Thoracic aorta (tissue), 2 donors: ENCODE data around the gene CDH22. TPM values are rescaled to one million over a fixed set of nuclear protein-coding genes. Genes with fewer than 3 reads are reported as not detected.

ENCODE experiments used
- ATAC-seq: fragments of 150-250 bp; one replicate; pipeline ENCODE4 v1.8.0; 2017; ENCODE audit warnings: low read depth; ENCODE audit not compliant: insufficient number of reproducible peaks, low FRiP score
- DNase-seq: peaks from one replicate; pipeline ENCODE4 v3.0.0-alpha.2; 2020; ENCODE audit warnings: low spot score
- H3K27ac ChIP-seq, 2 donors: fragments of 200-600 bp; sonication (generic); 1 replicate in 1 of 2; 2 replicates in 1 of 2; pipeline ENCODE4 v1.5.1; 2016; ENCODE audit warnings: mild to moderate bottlenecking in 2 of 2, moderate library complexity in 2 of 2
- H3K27me3 ChIP-seq: fragments of 200-600 bp; sonication (generic); replicated peaks from 2 replicates; pipeline ENCODE4 v1.6.0; 2016; ENCODE audit warnings: mild to moderate bottlenecking; ENCODE audit not compliant: insufficient read depth
- H3K36me3 ChIP-seq: fragments of 200-600 bp; sonication (generic); one replicate; pipeline ENCODE4 v1.5.1; 2016
- H3K4me1 ChIP-seq, 2 donors: fragments of 200-600 bp; sonication (generic); 1 replicate in 1 of 2; 2 replicates in 1 of 2; pipeline versions ENCODE4 v1.5.1 to v1.6.0; 2016; ENCODE audit warnings: low read depth in 2 of 2, mild to moderate bottlenecking in 1 of 2; ENCODE audit not compliant: control insufficient read depth in 1 of 2
- H3K4me3 ChIP-seq: fragments of 200-600 bp; sonication (generic); 2 replicates; pipeline ENCODE4 v1.5.1; 2016; ENCODE audit warnings: mild to moderate bottlenecking
- H3K9me3 ChIP-seq: fragments of 200-600 bp; sonication (generic); 2 replicates; pipeline ENCODE4 v1.5.1; 2016
- total RNA-seq, 2 donors: library from RNA; depleted of rRNA; stranded (reverse); fragments of >200 nt; gene quantifications; one replicate each; pipeline versions ENCODE4 v1.1.0 to v1.2.3, GENCODE V29; 2016
- TF ChIP-seq, protein P1 (sequence below): fragments of 200-600 bp; sonication (generic); IDR thresholded peaks from one replicate; pipeline ENCODE4 v1.5.1; 2019; ENCODE audit warnings: antibody characterized with exemption

The CDH22 gene
- total RNA-seq, 2 donors from 2014 or later, result not detected

DNA sequence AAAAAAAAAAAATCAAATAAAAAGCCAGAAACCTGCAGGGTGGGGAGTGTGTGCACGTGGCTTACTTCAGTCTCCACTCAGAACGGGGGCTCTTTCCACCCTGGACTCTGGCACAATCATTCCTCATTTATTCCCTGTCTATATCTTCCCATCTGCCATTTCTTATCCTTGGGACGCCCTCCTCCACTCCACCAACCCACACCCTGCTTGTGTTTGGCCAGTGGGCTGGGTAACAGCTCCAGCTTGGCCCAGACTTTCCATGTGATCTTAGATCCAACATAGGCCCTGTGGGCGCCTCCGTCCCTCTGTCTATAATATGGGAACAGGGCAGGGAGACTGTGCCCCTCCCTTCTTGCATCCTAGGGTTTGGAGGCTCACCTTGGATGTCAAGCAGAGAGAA is 122.1 kb downstream of the CDH22 start:
- H3K4me1 ChIP-seq, result no peaks in the 10 kb centered on the region
- no peaks in the 10 kb centered on the region for H3K9me3 ChIP-seq
- DNase-seq, result no peak
- TF ChIP-seq, protein P1, sequence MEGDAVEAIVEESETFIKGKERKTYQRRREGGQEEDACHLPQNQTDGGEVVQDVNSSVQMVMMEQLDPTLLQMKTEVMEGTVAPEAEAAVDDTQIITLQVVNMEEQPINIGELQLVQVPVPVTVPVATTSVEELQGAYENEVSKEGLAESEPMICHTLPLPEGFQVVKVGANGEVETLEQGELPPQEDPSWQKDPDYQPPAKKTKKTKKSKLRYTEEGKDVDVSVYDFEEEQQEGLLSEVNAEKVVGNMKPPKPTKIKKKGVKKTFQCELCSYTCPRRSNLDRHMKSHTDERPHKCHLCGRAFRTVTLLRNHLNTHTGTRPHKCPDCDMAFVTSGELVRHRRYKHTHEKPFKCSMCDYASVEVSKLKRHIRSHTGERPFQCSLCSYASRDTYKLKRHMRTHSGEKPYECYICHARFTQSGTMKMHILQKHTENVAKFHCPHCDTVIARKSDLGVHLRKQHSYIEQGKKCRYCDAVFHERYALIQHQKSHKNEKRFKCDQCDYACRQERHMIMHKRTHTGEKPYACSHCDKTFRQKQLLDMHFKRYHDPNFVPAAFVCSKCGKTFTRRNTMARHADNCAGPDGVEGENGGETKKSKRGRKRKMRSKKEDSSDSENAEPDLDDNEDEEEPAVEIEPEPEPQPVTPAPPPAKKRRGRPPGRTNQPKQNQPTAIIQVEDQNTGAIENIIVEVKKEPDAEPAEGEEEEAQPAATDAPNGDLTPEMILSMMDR, result no peak
- no peaks in the 10 kb centered on the region for H3K36me3 ChIP-seq
- no peak overlapping the region for H3K27ac ChIP-seq
- no peak for ATAC-seq
- H3K27me3 ChIP-seq, result no peaks in the 10 kb centered on the region
- H3K4me3 ChIP-seq, result no peak overlapping the region

DNA sequence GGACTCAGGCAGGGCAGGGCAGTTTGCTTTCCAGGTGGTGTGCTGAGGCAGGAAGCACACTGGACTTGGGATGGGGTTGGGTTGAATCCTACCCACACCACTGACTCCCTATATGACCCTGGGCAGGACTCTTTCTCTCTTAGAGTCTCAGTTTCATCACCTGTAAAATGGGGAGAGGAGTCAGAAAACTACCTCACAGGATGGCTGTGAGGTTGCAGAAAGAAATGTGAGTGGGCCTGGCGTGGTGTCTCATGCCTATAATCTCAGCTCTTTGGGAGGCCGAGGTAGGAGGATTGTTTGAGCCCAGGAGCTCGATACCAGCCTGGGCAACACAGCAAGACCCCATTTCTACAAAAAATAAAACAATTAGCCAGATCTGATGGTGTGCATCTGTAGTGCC is 122.9 kb downstream of the CDH22 start:
- Histone ChIP-seq H3K9me3 (no peaks in the 10 kb centered on the region), H3K4me3 (no peak overlapping the region), H3K27ac (no peak overlapping the region), H3K4me1 (no peaks in the 10 kb centered on the region), H3K36me3 (no peaks in the 10 kb centered on the region), H3K27me3 (no peaks in the 10 kb centered on the region)
- TF ChIP-seq, protein P1, result no peak
- ATAC-seq, result no peak
- no peak for DNase-seq

DNA sequence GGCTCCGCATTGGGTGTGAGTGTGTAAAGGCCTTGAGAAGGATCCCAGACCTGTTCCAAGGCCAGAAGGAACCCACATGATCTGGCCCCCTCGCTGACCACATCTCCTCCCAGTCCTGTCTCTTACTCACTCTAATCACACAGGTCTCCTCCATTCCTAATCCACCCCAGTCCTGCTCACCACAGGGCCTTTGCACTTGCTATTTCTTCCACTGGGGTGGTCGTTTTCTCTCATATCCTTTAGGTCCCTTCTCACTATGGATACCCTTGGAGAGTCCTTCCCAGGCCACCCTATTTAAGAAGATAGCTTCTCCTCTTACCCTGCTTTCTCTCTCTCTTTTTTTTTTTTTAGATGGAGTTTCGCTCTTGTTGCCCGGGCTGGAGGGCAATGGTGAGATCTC is 124.5 kb downstream of the CDH22 start:
- TF ChIP-seq, protein P1, result no peak
- DNase-seq (no peak), ATAC-seq (no peak)
- Histone ChIP-seq H3K27ac (no peak overlapping the region), H3K9me3 (no peaks in the 10 kb centered on the region), H3K27me3 (no peaks in the 10 kb centered on the region), H3K4me1 (no peaks in the 10 kb centered on the region), H3K36me3 (no peaks in the 10 kb centered on the region), H3K4me3 (no peak overlapping the region)

DNA sequence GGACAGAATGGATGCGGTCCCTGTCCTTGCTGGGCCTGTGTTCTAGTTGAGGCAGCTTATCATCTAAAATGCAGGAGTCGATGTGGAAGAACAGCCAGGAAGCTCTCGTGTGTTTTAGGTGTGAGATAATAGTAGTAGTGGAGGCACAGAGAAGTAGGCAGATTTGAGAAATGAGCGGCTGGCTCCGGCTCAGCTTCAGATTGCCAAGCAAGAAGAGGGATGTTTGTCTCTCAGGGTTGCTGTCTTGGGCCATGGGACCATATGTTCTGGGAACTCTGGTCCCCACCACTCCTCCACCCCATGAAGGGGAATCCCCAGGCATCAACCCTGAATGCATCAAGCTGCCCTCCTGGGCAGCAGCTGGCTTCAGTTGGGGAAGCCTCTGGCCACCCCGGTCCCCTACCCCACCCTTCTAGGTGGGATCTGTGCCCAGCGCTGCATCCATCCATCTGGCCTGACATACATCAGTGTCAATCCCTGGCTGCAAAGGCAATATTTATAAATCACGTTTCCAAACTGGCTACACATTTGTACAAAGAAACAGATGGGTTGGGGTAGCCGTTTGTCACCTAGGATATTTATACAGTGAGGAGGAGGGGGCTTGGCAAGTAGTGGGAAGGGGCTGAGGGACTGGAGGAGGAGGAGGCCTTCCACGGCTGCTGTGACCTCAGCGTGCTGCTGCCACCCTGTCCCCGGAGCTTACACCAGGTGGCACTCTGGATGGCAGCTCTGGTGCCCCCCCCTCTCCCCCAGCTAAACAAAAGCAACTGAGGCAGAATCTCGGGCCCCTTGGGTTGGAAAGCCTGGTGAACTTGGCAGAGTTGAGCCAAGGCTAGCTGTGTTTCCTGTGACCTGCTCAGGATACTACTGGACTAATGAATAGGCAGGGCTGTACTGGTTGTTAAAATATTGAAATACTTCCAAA is 125.8 kb downstream of the CDH22 start:
- TF ChIP-seq, protein P1, result no peak
- no peaks in the 10 kb centered on the region for H3K36me3 ChIP-seq
- no peaks in the 10 kb centered on the region for H3K27me3 ChIP-seq
- no peak overlapping the region for H3K4me3 ChIP-seq
- H3K4me1 ChIP-seq, result no peaks in the 10 kb centered on the region
- no peak for ATAC-seq
- H3K27ac ChIP-seq, result no peak overlapping the region
- DNase-seq, result no peak
- H3K9me3 ChIP-seq, result no peaks in the 10 kb centered on the region

DNA sequence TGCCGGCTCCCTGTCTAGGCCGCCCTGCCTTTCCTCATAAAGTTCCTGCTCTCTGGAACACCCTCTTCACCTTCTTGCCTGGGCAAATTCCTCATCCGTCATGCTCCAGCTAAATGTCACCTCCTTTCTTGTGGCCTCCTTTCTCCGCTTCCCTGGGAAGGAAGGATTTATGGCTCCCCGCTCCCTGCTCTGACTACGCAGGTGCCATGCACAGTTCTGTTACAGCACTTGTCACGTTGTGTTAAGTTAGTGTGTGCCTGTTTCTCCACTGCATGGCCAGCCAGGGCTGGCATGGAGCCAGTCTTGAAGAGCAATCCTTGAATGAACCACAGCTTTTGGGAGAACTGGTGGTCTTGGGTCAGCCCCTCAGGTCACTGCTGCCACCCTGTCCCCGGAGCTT is 128.4 kb downstream of the CDH22 start:
- ATAC-seq (no peak), DNase-seq (no peak)
- H3K4me3 ChIP-seq, result no peak overlapping the region
- H3K27ac ChIP-seq, result no peak overlapping the region
- TF ChIP-seq, protein P1, result no peak
- H3K4me1 ChIP-seq, result no peaks in the 10 kb centered on the region
- H3K27me3 ChIP-seq, result peaks cover 7% of the 10 kb centered on the region
- H3K9me3 ChIP-seq, result no peaks in the 10 kb centered on the region
- no peaks in the 10 kb centered on the region for H3K36me3 ChIP-seq
